ENCODE measurements around the gene SLCO2A1.

DNA sequence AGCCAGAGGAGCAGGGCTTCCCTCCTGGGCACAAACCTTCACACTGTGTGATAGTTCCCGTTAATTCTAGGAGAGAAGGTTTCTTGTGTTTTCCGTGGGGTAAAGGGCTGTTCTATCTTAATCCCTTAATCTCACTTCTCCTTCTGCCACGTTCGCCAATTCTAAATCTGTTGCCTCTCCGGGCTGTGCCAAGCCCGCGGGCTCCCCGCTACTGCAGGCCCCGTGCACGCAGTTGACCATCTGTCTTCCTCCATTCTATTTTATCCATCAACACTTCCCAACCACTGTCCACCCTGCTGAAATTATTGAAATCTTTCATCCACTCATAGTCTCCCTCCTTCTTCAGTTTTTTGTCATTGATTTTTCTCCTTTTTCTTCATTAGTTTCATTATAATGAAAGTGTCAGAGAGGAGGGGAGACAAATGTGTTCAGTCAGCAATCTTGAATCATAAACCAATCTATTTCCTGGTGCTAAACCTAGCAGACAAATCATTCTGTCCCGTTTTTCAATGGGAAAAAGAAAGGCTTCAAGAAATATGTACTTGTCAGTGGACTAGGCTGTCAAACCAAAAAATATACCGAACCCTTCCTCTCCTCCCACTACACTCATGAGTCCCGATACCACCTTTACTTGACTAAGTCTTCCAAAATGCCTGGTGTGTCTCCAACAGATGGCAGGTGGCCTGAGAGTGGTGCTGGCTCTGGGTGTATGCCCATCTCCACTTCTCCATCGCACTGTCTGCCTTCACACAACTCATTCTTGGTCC, 39.6 kb downstream of the SLCO2A1 start:
- no peak for TF ChIP-seq ZNF114 (CRISPR knock-in tag; IDR thresholded peaks at IDR 0.05)
- no peak for TF ChIP-seq JUNB (IDR thresholded peaks at IDR 0.05; ENCODE audit: unreplicated experiment)
- TF ChIP-seq EZH2phosphoT487 (IDR thresholded peaks at IDR 0.05; ENCODE audit: unreplicated experiment) = no peak
- TF ChIP-seq, protein P1, sequence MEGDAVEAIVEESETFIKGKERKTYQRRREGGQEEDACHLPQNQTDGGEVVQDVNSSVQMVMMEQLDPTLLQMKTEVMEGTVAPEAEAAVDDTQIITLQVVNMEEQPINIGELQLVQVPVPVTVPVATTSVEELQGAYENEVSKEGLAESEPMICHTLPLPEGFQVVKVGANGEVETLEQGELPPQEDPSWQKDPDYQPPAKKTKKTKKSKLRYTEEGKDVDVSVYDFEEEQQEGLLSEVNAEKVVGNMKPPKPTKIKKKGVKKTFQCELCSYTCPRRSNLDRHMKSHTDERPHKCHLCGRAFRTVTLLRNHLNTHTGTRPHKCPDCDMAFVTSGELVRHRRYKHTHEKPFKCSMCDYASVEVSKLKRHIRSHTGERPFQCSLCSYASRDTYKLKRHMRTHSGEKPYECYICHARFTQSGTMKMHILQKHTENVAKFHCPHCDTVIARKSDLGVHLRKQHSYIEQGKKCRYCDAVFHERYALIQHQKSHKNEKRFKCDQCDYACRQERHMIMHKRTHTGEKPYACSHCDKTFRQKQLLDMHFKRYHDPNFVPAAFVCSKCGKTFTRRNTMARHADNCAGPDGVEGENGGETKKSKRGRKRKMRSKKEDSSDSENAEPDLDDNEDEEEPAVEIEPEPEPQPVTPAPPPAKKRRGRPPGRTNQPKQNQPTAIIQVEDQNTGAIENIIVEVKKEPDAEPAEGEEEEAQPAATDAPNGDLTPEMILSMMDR (conservative IDR thresholded peaks at IDR 0.05; ENCODE audit: low read depth in 2 of 2) = no peak
- TF ChIP-seq, protein P2, sequence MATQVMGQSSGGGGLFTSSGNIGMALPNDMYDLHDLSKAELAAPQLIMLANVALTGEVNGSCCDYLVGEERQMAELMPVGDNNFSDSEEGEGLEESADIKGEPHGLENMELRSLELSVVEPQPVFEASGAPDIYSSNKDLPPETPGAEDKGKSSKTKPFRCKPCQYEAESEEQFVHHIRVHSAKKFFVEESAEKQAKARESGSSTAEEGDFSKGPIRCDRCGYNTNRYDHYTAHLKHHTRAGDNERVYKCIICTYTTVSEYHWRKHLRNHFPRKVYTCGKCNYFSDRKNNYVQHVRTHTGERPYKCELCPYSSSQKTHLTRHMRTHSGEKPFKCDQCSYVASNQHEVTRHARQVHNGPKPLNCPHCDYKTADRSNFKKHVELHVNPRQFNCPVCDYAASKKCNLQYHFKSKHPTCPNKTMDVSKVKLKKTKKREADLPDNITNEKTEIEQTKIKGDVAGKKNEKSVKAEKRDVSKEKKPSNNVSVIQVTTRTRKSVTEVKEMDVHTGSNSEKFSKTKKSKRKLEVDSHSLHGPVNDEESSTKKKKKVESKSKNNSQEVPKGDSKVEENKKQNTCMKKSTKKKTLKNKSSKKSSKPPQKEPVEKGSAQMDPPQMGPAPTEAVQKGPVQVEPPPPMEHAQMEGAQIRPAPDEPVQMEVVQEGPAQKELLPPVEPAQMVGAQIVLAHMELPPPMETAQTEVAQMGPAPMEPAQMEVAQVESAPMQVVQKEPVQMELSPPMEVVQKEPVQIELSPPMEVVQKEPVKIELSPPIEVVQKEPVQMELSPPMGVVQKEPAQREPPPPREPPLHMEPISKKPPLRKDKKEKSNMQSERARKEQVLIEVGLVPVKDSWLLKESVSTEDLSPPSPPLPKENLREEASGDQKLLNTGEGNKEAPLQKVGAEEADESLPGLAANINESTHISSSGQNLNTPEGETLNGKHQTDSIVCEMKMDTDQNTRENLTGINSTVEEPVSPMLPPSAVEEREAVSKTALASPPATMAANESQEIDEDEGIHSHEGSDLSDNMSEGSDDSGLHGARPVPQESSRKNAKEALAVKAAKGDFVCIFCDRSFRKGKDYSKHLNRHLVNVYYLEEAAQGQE (IDR thresholded peaks at IDR 0.05; ENCODE audit: unreplicated experiment) = no peak
- TF ChIP-seq POLR2AphosphoS5 (IDR thresholded peaks at IDR 0.05; ENCODE audit: low read depth) = no peak

Measured in GM23338 (cell line).